Activated CD8-positive, alpha-beta T cell treated with anti-CD3 and anti-CD28 coated beads for 36 hours (primary cell): ENCODE measurements around the gene MAST2. TPM values are rescaled to one million over a fixed set of nuclear protein-coding genes. Genes with fewer than 3 reads are reported as not detected.

Experiments used
- ATAC-seq: fragments of 200-7000 bp; cut with Tn5 transposase; one replicate; pipeline ENCODE4 v1.10.0; 2021; ENCODE audit warnings: mild to moderate bottlenecking, moderate library complexity
- CTCF ChIA-PET: fragments of 350-600 bp; sonication (Branson Sonifier 250); formaldehyde crosslinking; loops from one replicate; lab custom pipeline; 2021; ENCODE audit warnings: antibody characterized with exemption; lab: Charles Lee
- POLR2A ChIA-PET: fragments of 350-600 bp; sonication (Branson Sonifier 250); formaldehyde crosslinking; loops from one replicate; lab custom pipeline; 2021; ENCODE audit warnings: antibody characterized with exemption; lab: Charles Lee
- DNase-seq: peaks from one replicate; pipeline ENCODE4 v3.0.0-alpha.2; 2020
- H3K27ac Mint-ChIP-seq: one replicate; pipeline ENCODE4 v1.8.0; 2021; ENCODE audit warnings: mild to moderate bottlenecking, mixed read lengths
- H3K27me3 Mint-ChIP-seq: one replicate; pipeline ENCODE4 v1.8.0; 2021; ENCODE audit warnings: mixed read lengths
- H3K36me3 Mint-ChIP-seq: one replicate; pipeline ENCODE4 v1.8.0; 2021; ENCODE audit warnings: low read depth, mixed read lengths
- H3K4me1 Mint-ChIP-seq: one replicate; pipeline ENCODE4 v1.8.0; 2021; ENCODE audit warnings: low read depth, mixed read lengths
- H3K4me3 Mint-ChIP-seq: one replicate; pipeline ENCODE4 v1.8.0; 2021; ENCODE audit warnings: mild to moderate bottlenecking, moderate library complexity, mixed read lengths
- H3K9me3 Mint-ChIP-seq: one replicate; pipeline ENCODE4 v1.8.0; 2021; ENCODE audit warnings: mixed read lengths
- CTCF ChIP-seq: fragments of 200-600 bp; IDR thresholded peaks from one replicate; pipeline ENCODE4 v1.8.0; 2022; ENCODE audit warnings: antibody characterized with exemption, mild to moderate bottlenecking
- intact Hi-C: fragments of 100-400 bp; cut with micrococcal nuclease; formaldehyde crosslinking; loops from one replicate; pipeline ENCODE4 v1.10.0; 2022
- total RNA-seq, 2 experiments: library from RNA; stranded (reverse); gene quantifications; one replicate each; pipeline ENCODE4 v1.2.3, GENCODE V29; 2021

MAST2 gene
- total RNA-seq, 2 experiments from 2014 or later: 18.2 to 19.5 TPM

- Mint-ChIP-seq H3K27me3 (no peaks in the 10 kb centered on the region), H3K36me3 (peaks cover 2% of the 10 kb centered on the region), H3K27ac (no peak overlapping the region), H3K9me3 (no peaks in the 10 kb centered on the region), H3K4me1 (no peaks in the 10 kb centered on the region), H3K4me3 (no peak overlapping the region)
- ChIA-PET POLR2A (no interaction called here), CTCF (no interaction called here)
- DNase-seq (no peak), ATAC-seq (no peak)
- intact Hi-C loops: no loop called here
- TF ChIP-seq CTCF: no peak
Measured at GRCh38 chr1:45973121-45973520, 169.7 kb downstream of the MAST2 start.

GRCh38 chr1:45974541-45975269, 171.3 kb downstream of the MAST2 start:
- Mint-ChIP-seq H3K36me3 (peaks cover 2% of the 10 kb centered on the region), H3K27me3 (no peaks in the 10 kb centered on the region), H3K4me3 (no peak overlapping the region), H3K27ac (no peak overlapping the region), H3K9me3 (no peaks in the 10 kb centered on the region), H3K4me1 (no peaks in the 10 kb centered on the region)
- no peak for TF ChIP-seq CTCF
- ATAC-seq (no peak), DNase-seq (no peak)
- ChIA-PET CTCF (no interaction called here), POLR2A (no interaction called here)
- intact Hi-C loops: no loop called here

GRCh38 chr1:45976623-45977022, 173.2 kb downstream of the MAST2 start:
- Mint-ChIP-seq H3K27ac (no peak overlapping the region), H3K9me3 (peaks cover 3% of the 10 kb centered on the region), H3K36me3 (peaks cover 2% of the 10 kb centered on the region), H3K27me3 (no peaks in the 10 kb centered on the region), H3K4me1 (no peaks in the 10 kb centered on the region), H3K4me3 (no peak overlapping the region)
- no peak for TF ChIP-seq CTCF
- no peak for DNase-seq
- POLR2A ChIA-PET: no interaction called here
- no peak for ATAC-seq
- intact Hi-C loops: no loop called here
- CTCF ChIA-PET: no interaction called here

- CTCF ChIA-PET: interaction anchor here (1.0 to 1.1 kb wide), 2 partner anchors 19 to 57 kb away, joined by 3 read pairs; no protein-coding TSS in a partner anchor
- ATAC-seq: no peak
- no peak overlapping the region for H3K27ac Mint-ChIP-seq
Measured at GRCh38 chr1:45979074-45979777, 175.8 kb downstream of the MAST2 start.

More at GRCh38 chr1:45979074-45979777, 175.8 kb downstream of the MAST2 start:
- no peak for DNase-seq
- Mint-ChIP-seq H3K4me1 (no peaks in the 10 kb centered on the region), H3K27me3 (no peaks in the 10 kb centered on the region), H3K9me3 (peaks cover 3% of the 10 kb centered on the region), H3K4me3 (no peak overlapping the region), H3K36me3 (peaks cover 2% of the 10 kb centered on the region)
- intact Hi-C loops: no loop called here
- POLR2A ChIA-PET: interaction anchor here (0.6 kb wide), 1 partner anchor 126 kb away, joined by 3 read pairs; no protein-coding TSS in a partner anchor
- TF ChIP-seq CTCF: no peak
